Glutamatergic neuron (in vitro differentiated cells): ENCODE results near the gene KLHL22. TPM values are rescaled to one million over a fixed set of nuclear protein-coding genes. Genes with fewer than 3 reads are reported as not detected.

ENCODE experiments used
- DNase-seq: peaks from one replicate; pipeline ENCODE4 v3.0.0; 2022
- H3K27ac Mint-ChIP-seq: one replicate; pipeline ENCODE4 v1.8.0; 2020; ENCODE audit warnings: mild to moderate bottlenecking, mixed read lengths, inconsistent platforms; ENCODE audit not compliant: unreplicated experiment
- H3K27me3 Mint-ChIP-seq: one replicate; pipeline ENCODE4 v1.8.0; 2020; ENCODE audit warnings: mild to moderate bottlenecking, moderate library complexity, mixed read lengths, inconsistent platforms; ENCODE audit not compliant: unreplicated experiment
- H3K36me3 Mint-ChIP-seq: one replicate; pipeline ENCODE4 v1.8.0; 2020; ENCODE audit warnings: mild to moderate bottlenecking, mixed read lengths, inconsistent platforms; ENCODE audit not compliant: unreplicated experiment
- H3K4me1 Mint-ChIP-seq: one replicate; pipeline ENCODE4 v1.8.0; 2020; ENCODE audit warnings: mild to moderate bottlenecking, low read depth, mixed read lengths, inconsistent platforms; ENCODE audit not compliant: unreplicated experiment
- H3K4me3 Mint-ChIP-seq: one replicate; pipeline ENCODE4 v1.8.0; 2020; ENCODE audit warnings: mild to moderate bottlenecking, mixed read lengths, inconsistent platforms; ENCODE audit not compliant: unreplicated experiment
- H3K9me3 Mint-ChIP-seq: one replicate; pipeline ENCODE4 v1.8.0; 2020; ENCODE audit warnings: mild to moderate bottlenecking, moderate library complexity, mixed read lengths, inconsistent platforms; ENCODE audit not compliant: unreplicated experiment
- CTCF ChIP-seq: fragments of 200-600 bp; sonication (generic); IDR thresholded peaks from one replicate; pipeline ENCODE4 v1.5.0; 2021; ENCODE audit not compliant: partially characterized antibody, unreplicated experiment
- total RNA-seq: library from RNA; stranded (reverse); fragmentation: NEBNext Ultra II Directional; extraction: Animal tissue kit (Norgen Biotek cat#: 25700); gene quantifications from one replicate; pipeline ENCODE4 v1.2.1, GENCODE V29; 2021; ENCODE audit not compliant: unreplicated experiment

KLHL22 gene
- total RNA-seq, 1 donor from 2014 or later, result 20.2 TPM

DNA sequence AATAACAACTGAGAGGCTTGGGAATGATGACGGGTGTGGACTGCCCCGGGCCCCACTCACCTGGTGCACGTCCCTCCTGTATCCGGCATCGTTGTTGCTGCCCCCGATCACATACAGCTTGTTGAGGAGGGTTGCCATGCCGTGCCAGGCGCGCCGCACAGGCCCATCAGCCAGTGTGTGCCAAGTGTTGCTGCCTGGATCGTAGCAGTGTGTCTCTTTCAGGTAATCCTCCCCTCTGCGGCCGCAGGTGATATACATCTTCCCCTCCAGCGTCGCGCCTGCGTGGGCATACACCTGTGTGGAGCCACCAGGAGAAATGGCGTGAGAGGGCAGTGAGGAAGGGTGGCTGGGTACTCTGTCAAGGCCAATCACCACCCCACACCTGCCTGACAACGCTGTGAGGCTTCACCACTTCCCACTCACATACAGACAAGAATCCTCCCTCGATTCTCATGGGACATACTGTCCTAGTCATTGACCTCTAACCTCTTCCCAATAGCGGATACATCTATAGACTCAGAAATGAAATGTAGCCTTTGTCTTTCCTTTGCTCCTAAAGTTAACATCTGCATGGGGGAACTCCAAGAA lies 49.1 kb downstream of the KLHL22 start:
- no peak overlapping the region for H3K4me3 Mint-ChIP-seq
- TF ChIP-seq CTCF, result no peak
- peaks cover 1% of the 10 kb centered on the region for H3K9me3 Mint-ChIP-seq
- peaks cover 4% of the 10 kb centered on the region for H3K4me1 Mint-ChIP-seq
- no peak overlapping the region for H3K27ac Mint-ChIP-seq
- H3K27me3 Mint-ChIP-seq, result no peaks in the 10 kb centered on the region
- DNase-seq, result no peak
- H3K36me3 Mint-ChIP-seq, result no peaks in the 10 kb centered on the region

DNA sequence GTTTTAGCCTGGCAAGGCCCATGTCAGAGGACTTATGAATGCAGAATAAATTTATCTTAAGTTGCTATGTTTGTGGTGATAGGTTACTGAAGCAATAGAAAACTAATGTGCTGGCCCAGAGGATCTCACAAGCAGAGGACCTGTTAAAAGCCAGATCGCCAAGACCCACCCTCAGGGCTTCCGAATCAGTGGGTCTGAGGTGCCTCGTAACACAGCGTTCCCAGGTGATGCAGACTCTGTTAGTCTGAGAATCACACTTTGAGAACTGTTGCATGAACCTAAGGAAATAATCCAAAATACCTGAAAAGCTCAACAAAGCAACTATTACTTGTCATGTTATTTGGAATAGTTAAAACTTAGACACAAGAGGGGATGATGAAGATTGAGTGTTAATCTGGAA lies 51.3 kb downstream of the KLHL22 start:
- H3K9me3 Mint-ChIP-seq, result peaks cover 1% of the 10 kb centered on the region
- DNase-seq, result no peak
- H3K27ac Mint-ChIP-seq, result no peak overlapping the region
- peaks cover 3% of the 10 kb centered on the region for H3K27me3 Mint-ChIP-seq
- H3K4me1 Mint-ChIP-seq, result peaks cover 4% of the 10 kb centered on the region
- no peak for TF ChIP-seq CTCF
- no peak overlapping the region for H3K4me3 Mint-ChIP-seq
- H3K36me3 Mint-ChIP-seq, result no peaks in the 10 kb centered on the region

DNA sequence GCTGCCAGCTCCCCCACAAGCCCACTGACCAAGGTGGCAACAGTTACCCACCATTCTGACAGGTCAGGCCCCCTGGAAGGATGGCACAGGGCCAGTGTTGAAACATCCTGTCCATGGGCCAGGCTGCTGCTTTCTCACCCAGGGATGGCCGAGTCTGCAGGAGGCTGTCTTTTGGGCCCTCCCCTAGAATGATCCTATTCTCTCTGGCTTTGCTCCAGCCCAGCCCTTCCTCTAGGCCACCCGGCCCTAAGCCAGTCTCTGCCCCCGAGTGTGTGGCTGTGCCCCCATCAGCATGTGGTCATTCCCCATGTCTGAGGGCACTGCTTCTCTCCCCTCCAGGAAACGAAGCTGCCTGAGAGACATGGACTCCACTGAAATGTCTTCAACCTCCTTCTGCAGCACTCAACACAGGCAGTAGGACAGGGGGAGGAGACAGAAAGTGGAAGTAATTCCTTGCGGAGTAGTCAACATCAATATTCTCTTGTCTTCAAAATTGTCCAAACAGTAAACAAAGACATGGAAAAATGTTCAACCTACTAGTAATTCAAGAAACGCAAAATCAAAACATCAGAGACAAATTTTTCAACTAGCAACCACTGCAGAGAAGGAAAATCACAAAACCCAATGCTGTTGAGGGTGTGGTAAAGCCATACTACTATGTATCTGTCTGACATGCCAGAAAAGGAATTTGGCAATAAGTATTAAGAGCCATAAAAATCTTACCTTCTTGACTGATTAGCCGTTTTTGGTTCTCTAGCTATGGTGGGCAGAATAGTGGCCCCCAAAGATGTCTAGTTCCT lies 52.9 kb downstream of the KLHL22 start:
- Mint-ChIP-seq H3K4me3 (no peak overlapping the region), H3K27ac (no peak overlapping the region), H3K4me1 (peaks cover 4% of the 10 kb centered on the region), H3K27me3 (peaks cover 9% of the 10 kb centered on the region), H3K36me3 (no peaks in the 10 kb centered on the region), H3K9me3 (peaks cover 3% of the 10 kb centered on the region)
- no peak for DNase-seq
- no peak for TF ChIP-seq CTCF

DNA sequence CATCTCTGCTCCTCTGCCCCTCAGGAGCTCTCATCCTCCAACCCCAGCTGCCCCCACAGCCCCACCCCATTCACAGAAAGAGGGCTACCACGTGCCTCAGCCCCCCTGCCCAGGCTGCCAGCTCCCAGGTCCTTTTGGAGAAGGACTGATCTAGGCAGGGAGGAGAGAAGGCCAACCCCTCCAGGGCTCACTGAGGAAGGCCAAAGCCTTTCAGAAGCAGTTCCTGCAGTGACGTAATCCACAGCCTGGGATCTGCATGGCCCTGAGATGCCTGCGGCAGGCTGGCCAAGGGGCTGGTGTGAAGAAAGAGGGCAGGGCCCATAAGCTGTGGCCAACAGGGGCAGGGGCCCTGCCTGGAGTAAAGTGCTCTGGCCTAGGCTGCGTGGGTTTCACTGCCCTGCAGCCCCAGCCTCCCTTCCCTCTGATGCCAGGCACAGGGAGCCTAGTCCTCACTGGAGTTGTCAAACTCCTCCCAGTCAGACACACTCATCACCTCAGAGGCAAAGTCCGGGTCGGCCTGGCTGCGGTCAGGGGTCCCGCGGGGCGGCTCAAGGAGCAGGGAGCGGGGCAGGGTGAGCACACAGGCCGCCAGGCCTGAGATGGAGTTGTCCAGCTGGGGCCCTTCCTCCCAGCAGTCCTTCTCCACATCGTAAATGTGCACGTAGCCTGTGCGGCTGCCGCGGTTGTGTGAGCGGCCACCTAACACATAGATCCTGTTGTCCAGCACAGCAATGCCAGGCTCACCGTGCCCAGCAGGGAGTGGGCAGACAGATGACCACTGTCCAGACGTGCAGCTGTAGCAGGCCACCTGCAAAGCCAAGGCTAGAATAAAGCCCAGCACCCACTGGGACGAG lies 53.7 kb downstream of the KLHL22 start:
- H3K27ac Mint-ChIP-seq, result no peak overlapping the region

More for the DNA sequence above, 53.7 kb downstream of the KLHL22 start:
- H3K4me3 Mint-ChIP-seq, result no peak overlapping the region
- H3K36me3 Mint-ChIP-seq, result no peaks in the 10 kb centered on the region
- peaks cover 11% of the 10 kb centered on the region for H3K27me3 Mint-ChIP-seq
- H3K4me1 Mint-ChIP-seq, result peaks cover 5% of the 10 kb centered on the region
- no peak for TF ChIP-seq CTCF
- no peak for DNase-seq
- H3K9me3 Mint-ChIP-seq, result peaks cover 6% of the 10 kb centered on the region
